Measurements from ENCODE around the gene TMEM163. TPM values are rescaled to one million over a fixed set of nuclear protein-coding genes. Genes with fewer than 3 reads are reported as not detected.

Gene TMEM163
- total RNA-seq, 1 donor from 2014 or later = 1.0 TPM

GRCh38 chr2:134435505-134435904, 283.3 kb downstream of the TMEM163 start:
- TF ChIP-seq CTCF (conservative IDR thresholded peaks at IDR 0.05) = no peak
- H3K9me3 Mint-ChIP-seq = no peaks in the 10 kb centered on the region
- no peak overlapping the region for H3K4me3 Mint-ChIP-seq
- no peak for DNase-seq (ENCODE audit: low read depth, low spot score)
- H3K36me3 Mint-ChIP-seq (ENCODE audit: low read depth) = peaks cover 8% of the 10 kb centered on the region
- H3K27ac Mint-ChIP-seq (ENCODE audit: unreplicated experiment) = no peak overlapping the region
- peaks cover 7% of the 10 kb centered on the region for H3K4me1 Mint-ChIP-seq
- H3K27me3 Mint-ChIP-seq (ENCODE audit: low read depth) = no peaks in the 10 kb centered on the region

- H3K36me3 Mint-ChIP-seq (ENCODE audit: low read depth) = peaks cover 8% of the 10 kb centered on the region
- no peaks in the 10 kb centered on the region for H3K9me3 Mint-ChIP-seq
- H3K4me1 Mint-ChIP-seq = peaks cover 7% of the 10 kb centered on the region
- DNase-seq (ENCODE audit: low read depth, low spot score) = no peak
- no peaks in the 10 kb centered on the region for H3K27me3 Mint-ChIP-seq (ENCODE audit: low read depth)
- H3K27ac Mint-ChIP-seq (ENCODE audit: unreplicated experiment) = no peak overlapping the region
- no peak for TF ChIP-seq CTCF (conservative IDR thresholded peaks at IDR 0.05)
- no peak overlapping the region for H3K4me3 Mint-ChIP-seq
These were observed 284.8 kb downstream of the TMEM163 start for GRCh38 chr2:134433979-134434378.

GRCh38 chr2:134433469-134433868, 285.3 kb downstream of the TMEM163 start:
- Mint-ChIP-seq H3K27ac (ENCODE audit: unreplicated experiment) (no peak overlapping the region), H3K9me3 (no peaks in the 10 kb centered on the region), H3K27me3 (ENCODE audit: low read depth) (no peaks in the 10 kb centered on the region), H3K36me3 (ENCODE audit: low read depth) (peaks cover 8% of the 10 kb centered on the region), H3K4me1 (peaks cover 7% of the 10 kb centered on the region), H3K4me3 (no peak overlapping the region)
- no peak for TF ChIP-seq CTCF (conservative IDR thresholded peaks at IDR 0.05)
- no peak for DNase-seq (ENCODE audit: low read depth, low spot score)

- Mint-ChIP-seq H3K4me1 (peaks cover 7% of the 10 kb centered on the region), H3K27ac (ENCODE audit: unreplicated experiment) (no peak overlapping the region), H3K36me3 (ENCODE audit: low read depth) (peaks cover 5% of the 10 kb centered on the region), H3K9me3 (no peaks in the 10 kb centered on the region), H3K27me3 (ENCODE audit: low read depth) (no peaks in the 10 kb centered on the region), H3K4me3 (no peak overlapping the region)
- DNase-seq (ENCODE audit: low read depth, low spot score) = no peak
- no peak for TF ChIP-seq CTCF (conservative IDR thresholded peaks at IDR 0.05)
These were observed 286.3 kb downstream of the TMEM163 start for GRCh38 chr2:134432435-134432883.

GRCh38 chr2:134431838-134432434, 286.9 kb downstream of the TMEM163 start:
- DNase-seq (ENCODE audit: low read depth, low spot score) = no peak
- H3K9me3 Mint-ChIP-seq = no peaks in the 10 kb centered on the region

More at GRCh38 chr2:134431838-134432434, 286.9 kb downstream of the TMEM163 start:
- no peak overlapping the region for H3K4me3 Mint-ChIP-seq
- H3K36me3 Mint-ChIP-seq (ENCODE audit: low read depth) = peaks cover 5% of the 10 kb centered on the region
- no peak for TF ChIP-seq CTCF (conservative IDR thresholded peaks at IDR 0.05)
- peaks cover 7% of the 10 kb centered on the region for H3K4me1 Mint-ChIP-seq
- no peak overlapping the region for H3K27ac Mint-ChIP-seq (ENCODE audit: unreplicated experiment)
- no peaks in the 10 kb centered on the region for H3K27me3 Mint-ChIP-seq (ENCODE audit: low read depth)
